ENCODE results near the gene RALGPS1. TPM values are rescaled to one million over a fixed set of nuclear protein-coding genes. Genes with fewer than 3 reads are reported as not detected.

Gene RALGPS1
- polyA plus RNA-seq, 1 of the 3 experiments (the other 2 are of a cell fraction) = 3.9 TPM

- Histone ChIP-seq H3K27ac (ENCODE audit: low read depth in 2 of 2, low read length in 1 of 2) (no peak overlapping the region), H4K20me1 (ENCODE audit: insufficient read depth) (no peaks in the 10 kb centered on the region), H3K9me2 (no peaks in the 10 kb centered on the region), H3K4me1 (ENCODE audit: control insufficient read depth in 1 of 2, insufficient read depth in 2 of 2, low read depth in 1 of 2, low read length in 1 of 2) (no peaks in the 10 kb centered on the region; a peak in 1 of 4 replicates), H3K9ac (no peak overlapping the region), H3K27me3 (ENCODE audit: insufficient read depth) (no peaks in the 10 kb centered on the region), H3K4me2 (no peak overlapping the region), H3K79me2 (ENCODE audit: insufficient read depth) (no peaks in the 10 kb centered on the region), H3K36me3 (replicated peaks in 1 of 2; ENCODE audit: control insufficient read depth in 1 of 2, insufficient read depth in 2 of 2, low read length in 1 of 2) (peaks cover 0 to 12% of the 10 kb centered on the region in 2 experiments), H3K4me3 (ENCODE audit: low read depth in 2 of 2, low read length in 1 of 2) (no peak overlapping the region), H2AFZ (ENCODE audit: low read depth) (no peak overlapping the region), H3F3A (replicated peaks; ENCODE audit: insufficient read depth) (no peaks in the 10 kb centered on the region), H3K9me3 (no peaks in the 10 kb centered on the region)
- no peak for TF ChIP-seq FOXM1 (IDR thresholded peaks at IDR 0.05; ENCODE audit: low read depth)
- no peak for TF ChIP-seq PBX3 (IDR thresholded peaks at IDR 0.05)
- no peak for TF ChIP-seq RAD21 (IDR thresholded peaks at IDR 0.05; ENCODE audit: low read length)
- TF ChIP-seq CTCF (IDR thresholded peaks at IDR 0.05) = no peak
- TF ChIP-seq, protein P1, sequence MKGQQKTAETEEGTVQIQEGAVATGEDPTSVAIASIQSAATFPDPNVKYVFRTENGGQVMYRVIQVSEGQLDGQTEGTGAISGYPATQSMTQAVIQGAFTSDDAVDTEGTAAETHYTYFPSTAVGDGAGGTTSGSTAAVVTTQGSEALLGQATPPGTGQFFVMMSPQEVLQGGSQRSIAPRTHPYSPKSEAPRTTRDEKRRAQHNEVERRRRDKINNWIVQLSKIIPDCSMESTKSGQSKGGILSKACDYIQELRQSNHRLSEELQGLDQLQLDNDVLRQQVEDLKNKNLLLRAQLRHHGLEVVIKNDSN (IDR thresholded peaks at IDR 0.05; ENCODE audit: borderline replicate concordance, low read depth) = no peak
- no peak for TF ChIP-seq FOXJ3 (CRISPR knock-in tag; IDR thresholded peaks at IDR 0.05)
- TF ChIP-seq NRF1 (IDR thresholded peaks at IDR 0.05; ENCODE audit: low read depth, low read length) = no peak
- TF ChIP-seq EZH2phosphoT487 (IDR thresholded peaks at IDR 0.05; ENCODE audit: borderline replicate concordance, low read depth) = no peak
- TF ChIP-seq SMC3 (IDR thresholded peaks at IDR 0.05; ENCODE audit: low read depth, low read length) = no peak
- no peak for TF ChIP-seq NFIC (IDR thresholded peaks at IDR 0.05; ENCODE audit: borderline replicate concordance)
- TF ChIP-seq SIN3A (IDR thresholded peaks at IDR 0.05; ENCODE audit: borderline replicate concordance, low read depth, low read length) = no peak
- TF ChIP-seq POLR2AphosphoS5 (IDR thresholded peaks at IDR 0.05; ENCODE audit: low read depth, low read length) = no peak
- TF ChIP-seq, protein P2, sequence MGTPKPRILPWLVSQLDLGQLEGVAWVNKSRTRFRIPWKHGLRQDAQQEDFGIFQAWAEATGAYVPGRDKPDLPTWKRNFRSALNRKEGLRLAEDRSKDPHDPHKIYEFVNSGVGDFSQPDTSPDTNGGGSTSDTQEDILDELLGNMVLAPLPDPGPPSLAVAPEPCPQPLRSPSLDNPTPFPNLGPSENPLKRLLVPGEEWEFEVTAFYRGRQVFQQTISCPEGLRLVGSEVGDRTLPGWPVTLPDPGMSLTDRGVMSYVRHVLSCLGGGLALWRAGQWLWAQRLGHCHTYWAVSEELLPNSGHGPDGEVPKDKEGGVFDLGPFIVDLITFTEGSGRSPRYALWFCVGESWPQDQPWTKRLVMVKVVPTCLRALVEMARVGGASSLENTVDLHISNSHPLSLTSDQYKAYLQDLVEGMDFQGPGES (IDR thresholded peaks at IDR 0.05; ENCODE audit: low read depth, low read length) = no peak
- no peak for TF ChIP-seq EP300 (IDR thresholded peaks at IDR 0.05; ENCODE audit: borderline replicate concordance in 1 of 2, low read depth in 1 of 2, low read length in 1 of 2)
- TF ChIP-seq TCF12 (IDR thresholded peaks at IDR 0.05) = no peak
- TF ChIP-seq RXRA (IDR thresholded peaks at IDR 0.05; ENCODE audit: borderline replicate concordance, low read depth) = no peak
- no peak for TF ChIP-seq GATA2 (CRISPR knock-in tag; IDR thresholded peaks at IDR 0.05)
- CTCF ChIA-PET = interaction anchor here (1.5 kb wide), 1 partner anchor 148 kb away, joined by 3 read pairs; no protein-coding TSS in a partner anchor
- POLR2A ChIA-PET = no interaction called here
- WGBS (ENCODE audit: low lambda C conversion rate) = 96% methylated on average over 24 of the region's 27 CpGs
- no peak for DNase-seq
Observed at GRCh38 chr9:127088724-127089615, 174.4 kb downstream of the RALGPS1 start.
